Measurements from ENCODE around the gene LCE2A. TPM values are rescaled to one million over a fixed set of nuclear protein-coding genes. Genes with fewer than 3 reads are reported as not detected.

LCE2A gene
- not detected in 2 replicates for total RNA-seq (ENCODE audit: low replicate concordance)
- long read RNA-seq, result 0 reads

- Mint-ChIP-seq H3K9me3 (peaks cover 4% of the 10 kb centered on the region), H3K27ac (no peak within 1 kb of the TSS), H3K27me3 (no peaks in the 10 kb centered on the region), H3K4me3 (no peak within 1 kb of the TSS), H3K36me3 (no peaks in the 10 kb centered on the region), H3K4me1 (ENCODE audit: unreplicated experiment) (no peaks in the 10 kb centered on the region)
- TF ChIP-seq CTCF (conservative IDR thresholded peaks at IDR 0.05), result no peak
- no peak for DNase-seq (ENCODE audit: extremely low spot score, unreplicated experiment)
Measured at GRCh38 chr1:152697701-152698600, at the start of gene LCE2A. LCE2A (plus strand) TSS chr1:152698345; CDS start chr1:152698902, 557 bp downstream.

- TF ChIP-seq CTCF (conservative IDR thresholded peaks at IDR 0.05), result peak; percentile 60
- no peak overlapping the region for H3K27ac Mint-ChIP-seq
- no peaks in the 10 kb centered on the region for H3K9me3 Mint-ChIP-seq
- H3K27me3 Mint-ChIP-seq, result no peaks in the 10 kb centered on the region
- no peak overlapping the region for H3K4me3 Mint-ChIP-seq
- H3K4me1 Mint-ChIP-seq (ENCODE audit: unreplicated experiment), result no peaks in the 10 kb centered on the region
- no peaks in the 10 kb centered on the region for H3K36me3 Mint-ChIP-seq
- DNase-seq (ENCODE audit: extremely low spot score, unreplicated experiment), result no peak
Measured at GRCh38 chr1:152654110-152654509, 44.0 kb upstream of the LCE2A start.

GRCh38 chr1:152656459-152656858, 41.7 kb upstream of the LCE2A start:
- DNase-seq (ENCODE audit: extremely low spot score, unreplicated experiment), result no peak
- Mint-ChIP-seq H3K4me3 (no peak overlapping the region), H3K27ac (no peak overlapping the region), H3K9me3 (no peaks in the 10 kb centered on the region), H3K4me1 (ENCODE audit: unreplicated experiment) (no peaks in the 10 kb centered on the region), H3K27me3 (no peaks in the 10 kb centered on the region), H3K36me3 (no peaks in the 10 kb centered on the region)
- no peak for TF ChIP-seq CTCF (conservative IDR thresholded peaks at IDR 0.05)

- Mint-ChIP-seq H3K27me3 (no peaks in the 10 kb centered on the region), H3K4me3 (no peak overlapping the region), H3K9me3 (no peaks in the 10 kb centered on the region), H3K4me1 (ENCODE audit: unreplicated experiment) (no peaks in the 10 kb centered on the region), H3K27ac (no peak overlapping the region), H3K36me3 (no peaks in the 10 kb centered on the region)
- TF ChIP-seq CTCF (conservative IDR thresholded peaks at IDR 0.05), result no peak
- DNase-seq (ENCODE audit: extremely low spot score, unreplicated experiment), result no peak
Measured at GRCh38 chr1:152657677-152658076, 40.5 kb upstream of the LCE2A start.

- DNase-seq (ENCODE audit: extremely low spot score, unreplicated experiment), result no peak
- no peaks in the 10 kb centered on the region for H3K9me3 Mint-ChIP-seq
- no peaks in the 10 kb centered on the region for H3K4me1 Mint-ChIP-seq (ENCODE audit: unreplicated experiment)
- H3K36me3 Mint-ChIP-seq, result no peaks in the 10 kb centered on the region
- no peak for TF ChIP-seq CTCF (conservative IDR thresholded peaks at IDR 0.05)
- H3K4me3 Mint-ChIP-seq, result no peak overlapping the region
- no peak overlapping the region for H3K27ac Mint-ChIP-seq
- H3K27me3 Mint-ChIP-seq, result no peaks in the 10 kb centered on the region
Measured at GRCh38 chr1:152658649-152659048, 39.5 kb upstream of the LCE2A start.
